Kidney epithelial cell (primary cell): Measurements from ENCODE around the gene TWF1. TPM values are rescaled to one million over a fixed set of nuclear protein-coding genes. Genes with fewer than 3 reads are reported as not detected.
"Not testable (repeated sequence)": the region's sequence is repeated elsewhere in the genome, so short reads cannot be mapped to it uniquely, and the experiment has no call there.

Experiments
- DNase-seq: peaks from one replicate; pipeline ENCODE4 v3.0.0-alpha.2; 2010; ENCODE audit warnings: low read depth
- H3K27me3 ChIP-seq: 2 replicates; pipeline ENCODE4 v1.6.0; 2011; ENCODE audit warnings: low read length; ENCODE audit not compliant: control insufficient read depth, insufficient read depth
- H3K36me3 ChIP-seq: 2 replicates; pipeline ENCODE4 v1.5.1; 2011; ENCODE audit warnings: low read length; ENCODE audit not compliant: control insufficient read depth, insufficient read depth
- H3K4me3 ChIP-seq: 2 replicates; pipeline ENCODE4 v1.5.1; 2011; ENCODE audit warnings: low read depth, mild to moderate bottlenecking, control low read depth, low read length
- total RNA-seq: library from RNA; depleted of rRNA; stranded (reverse); fragments of >200 nt; gene quantifications from 2 replicates; pipeline ENCODE4 v1.2.3, GENCODE V29; 2015
- TF ChIP-seq, protein P1 (sequence below): IDR thresholded peaks from 2 replicates; pipeline ENCODE4 v1.5.1; 2011; ENCODE audit warnings: mild to moderate bottlenecking, moderate library complexity, low read length, control low read depth, inconsistent platforms; ENCODE audit not compliant: insufficient read depth, poor library complexity, severe bottlenecking

The TWF1 gene
- total RNA-seq, result 132 and 137 TPM in 2 replicates

DNA sequence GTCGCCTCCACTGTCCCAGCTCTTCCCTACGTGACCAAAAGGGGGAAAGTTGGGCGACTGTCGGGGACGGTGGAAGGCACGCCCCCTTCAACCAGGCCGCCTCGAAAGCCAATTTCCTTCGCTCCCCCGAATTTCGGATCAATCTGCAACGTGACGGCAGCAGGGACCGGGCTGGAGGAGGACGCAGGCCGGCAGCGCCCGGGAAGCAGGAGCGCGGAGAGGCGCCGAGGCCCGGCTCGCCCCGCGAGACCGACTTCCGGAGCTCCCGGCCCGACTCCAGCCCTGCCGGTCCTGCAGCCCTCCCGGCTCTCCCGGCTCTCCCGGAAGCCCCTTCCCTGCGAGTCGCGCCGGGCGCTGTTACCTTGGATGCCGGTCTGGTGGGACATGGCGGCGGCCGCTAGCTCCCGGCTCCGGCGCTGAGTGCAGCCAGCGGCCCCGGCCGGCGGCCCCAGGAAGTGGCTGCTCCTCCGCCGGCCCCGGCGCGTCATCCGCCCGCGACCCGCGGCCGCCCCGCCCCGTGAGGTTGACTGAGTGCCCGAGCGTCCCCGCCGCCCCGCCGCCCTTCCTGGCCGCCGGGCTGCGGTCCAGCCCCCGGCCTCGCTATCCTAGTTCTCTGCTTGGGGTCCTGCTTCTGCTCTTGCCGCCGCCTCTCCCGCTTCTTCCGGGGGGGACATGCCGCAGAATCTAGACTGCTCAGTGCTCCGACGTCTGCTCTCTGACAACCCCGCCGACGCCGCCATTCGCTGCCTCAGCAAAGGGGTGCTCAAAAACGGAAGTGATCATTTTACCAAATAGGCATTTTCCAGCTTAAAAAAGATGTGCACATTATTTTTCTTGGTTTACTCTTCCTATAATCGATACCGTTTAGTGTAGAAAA lies at the start of gene TWF1:
Gene TWF1, minus strand, starts transcription at position 458 of the 877 bp plus-strand sequence. Its CDS starts 72 bp downstream, at position 386.
- peak within 1 kb of the TSS; percentile 89 for H3K4me3 ChIP-seq
- H3K27me3 ChIP-seq, result no peaks in the 10 kb centered on the region
- H3K36me3 ChIP-seq, result no peaks in the 10 kb centered on the region
- no peak for DNase-seq
- TF ChIP-seq, protein P1, sequence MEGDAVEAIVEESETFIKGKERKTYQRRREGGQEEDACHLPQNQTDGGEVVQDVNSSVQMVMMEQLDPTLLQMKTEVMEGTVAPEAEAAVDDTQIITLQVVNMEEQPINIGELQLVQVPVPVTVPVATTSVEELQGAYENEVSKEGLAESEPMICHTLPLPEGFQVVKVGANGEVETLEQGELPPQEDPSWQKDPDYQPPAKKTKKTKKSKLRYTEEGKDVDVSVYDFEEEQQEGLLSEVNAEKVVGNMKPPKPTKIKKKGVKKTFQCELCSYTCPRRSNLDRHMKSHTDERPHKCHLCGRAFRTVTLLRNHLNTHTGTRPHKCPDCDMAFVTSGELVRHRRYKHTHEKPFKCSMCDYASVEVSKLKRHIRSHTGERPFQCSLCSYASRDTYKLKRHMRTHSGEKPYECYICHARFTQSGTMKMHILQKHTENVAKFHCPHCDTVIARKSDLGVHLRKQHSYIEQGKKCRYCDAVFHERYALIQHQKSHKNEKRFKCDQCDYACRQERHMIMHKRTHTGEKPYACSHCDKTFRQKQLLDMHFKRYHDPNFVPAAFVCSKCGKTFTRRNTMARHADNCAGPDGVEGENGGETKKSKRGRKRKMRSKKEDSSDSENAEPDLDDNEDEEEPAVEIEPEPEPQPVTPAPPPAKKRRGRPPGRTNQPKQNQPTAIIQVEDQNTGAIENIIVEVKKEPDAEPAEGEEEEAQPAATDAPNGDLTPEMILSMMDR, result peak; percentile 38

DNA sequence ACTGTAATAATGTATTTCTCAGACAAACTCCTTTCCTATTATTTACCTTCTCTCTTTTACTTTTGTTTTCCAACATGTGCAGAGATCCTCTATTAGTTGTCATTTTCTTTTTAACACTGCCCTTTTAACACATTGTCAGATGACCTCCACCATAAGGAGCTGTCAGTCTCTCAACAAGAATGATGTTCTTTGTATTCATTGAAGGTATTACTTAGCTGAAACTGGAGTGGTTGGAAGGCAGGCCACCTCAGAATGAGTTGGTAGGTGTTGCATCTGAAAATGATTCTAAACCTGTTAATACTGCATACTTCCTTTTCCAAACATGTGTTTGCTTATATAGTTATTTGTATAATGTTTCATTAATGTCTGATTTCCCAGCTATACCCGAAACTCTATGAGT lies 46.6 kb upstream of the TWF1 start:
- Histone ChIP-seq H3K36me3 (no peaks in the 10 kb centered on the region), H3K27me3 (no peaks in the 10 kb centered on the region), H3K4me3 (no peak overlapping the region)
- no peak for DNase-seq
- TF ChIP-seq, protein P1, result no peak

DNA sequence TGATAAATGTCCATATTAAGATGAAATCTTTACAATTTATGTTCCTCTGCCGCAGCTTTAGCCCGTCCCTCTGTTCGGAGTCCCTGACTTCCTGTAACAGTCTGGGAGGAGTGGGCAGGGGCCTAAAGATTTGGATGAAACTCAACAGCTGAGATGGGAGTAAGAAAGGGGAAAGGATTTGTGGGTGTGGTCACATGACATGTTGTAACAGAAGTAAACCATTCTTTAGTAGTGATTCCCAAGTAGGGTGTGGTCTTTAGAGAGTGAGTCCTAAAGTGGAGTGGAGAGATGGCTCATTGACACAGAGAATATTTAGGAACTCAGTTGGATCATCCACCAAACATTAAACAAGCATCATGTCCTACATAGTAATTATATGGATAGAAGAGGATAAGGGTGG lies 42.7 kb upstream of the TWF1 start:
- no peak overlapping the region for H3K4me3 ChIP-seq
- DNase-seq, result no peak
- TF ChIP-seq, protein P1, result no peak
- H3K36me3 ChIP-seq, result no peaks in the 10 kb centered on the region
- no peaks in the 10 kb centered on the region for H3K27me3 ChIP-seq

DNA sequence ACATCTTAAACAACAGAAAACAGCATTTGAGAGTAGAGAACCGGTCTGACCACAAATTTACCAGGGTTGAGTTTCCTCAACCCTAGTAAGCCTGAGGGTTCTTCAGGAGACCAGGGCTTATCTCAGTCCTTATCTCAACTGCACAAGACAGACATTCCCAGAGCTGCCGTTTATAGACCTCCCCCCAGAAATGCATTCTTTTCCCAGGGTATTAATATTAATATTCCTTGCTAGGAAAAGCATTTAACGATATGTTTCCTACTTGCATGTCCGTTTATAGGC lies 42.0 kb upstream of the TWF1 start:
- H3K36me3 ChIP-seq, result no peaks in the 10 kb centered on the region
- no peak for DNase-seq
- H3K27me3 ChIP-seq, result no peaks in the 10 kb centered on the region
- H3K4me3 ChIP-seq, result no peak overlapping the region
- TF ChIP-seq, protein P1, result no peak

DNA sequence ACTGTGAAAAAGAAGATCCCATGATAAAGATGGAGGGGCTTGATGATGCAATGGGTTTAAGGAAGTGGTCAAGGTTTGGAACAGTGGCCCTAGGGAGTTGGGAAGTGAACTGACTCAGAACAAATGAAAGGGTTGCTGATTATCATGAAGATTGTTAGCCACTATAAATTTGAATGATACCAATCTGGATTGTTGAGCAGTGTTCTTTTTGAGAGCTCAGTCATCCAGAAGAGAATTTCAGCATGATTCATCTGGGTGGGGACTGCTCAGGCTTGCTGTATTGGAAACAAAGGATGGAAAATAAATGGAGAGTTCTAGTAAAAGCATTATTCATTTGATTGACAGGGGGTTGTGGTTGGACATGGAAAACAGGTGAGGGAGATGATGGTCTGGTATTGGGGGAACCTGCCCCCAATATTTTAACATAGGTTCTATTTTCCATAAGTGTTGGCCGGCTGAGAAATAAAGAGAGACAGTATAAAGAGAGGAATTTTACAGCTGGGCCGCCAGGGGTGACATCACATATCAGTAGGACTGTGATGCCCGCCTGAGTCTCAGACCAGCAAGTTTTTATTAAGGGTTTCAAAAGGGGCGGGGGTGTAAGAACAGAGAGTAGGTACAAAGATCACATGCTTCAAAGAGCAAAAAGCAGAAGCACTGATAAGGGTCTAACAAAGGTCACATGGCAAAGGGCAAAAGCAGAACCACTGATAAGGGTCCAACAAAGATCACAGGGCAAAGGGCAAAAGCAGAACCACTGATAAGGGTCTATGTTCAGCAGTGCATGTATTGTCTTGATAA lies 41.5 kb upstream of the TWF1 start:
- H3K36me3 ChIP-seq, H3K4me3 ChIP-seq, H3K27me3 ChIP-seq: not testable (repeated sequence)
- peak; percentile 65 for DNase-seq

DNA sequence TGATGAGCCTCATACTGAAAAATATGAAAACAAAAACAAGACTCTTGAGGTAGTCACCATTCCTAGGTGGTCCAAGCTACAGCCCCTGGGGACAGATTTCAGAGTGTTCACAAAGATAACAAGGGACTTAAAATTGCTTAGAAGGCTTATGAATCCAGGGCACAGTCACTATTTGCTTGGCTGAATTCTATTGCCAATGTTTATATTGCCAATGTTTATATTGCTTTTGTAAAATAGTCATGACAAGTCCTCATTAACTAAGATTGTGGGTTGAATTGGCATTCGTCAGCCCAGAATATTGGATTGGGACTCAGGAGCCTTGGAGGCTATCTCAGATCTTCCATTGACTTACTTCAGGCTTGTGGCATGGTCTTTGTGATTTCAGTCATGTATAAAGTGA lies 36.1 kb upstream of the TWF1 start:
- TF ChIP-seq, protein P1, result no peak
- no peaks in the 10 kb centered on the region for H3K27me3 ChIP-seq

More for the DNA sequence above, 36.1 kb upstream of the TWF1 start:
- no peak overlapping the region for H3K4me3 ChIP-seq
- no peaks in the 10 kb centered on the region for H3K36me3 ChIP-seq
- no peak for DNase-seq
